Measurements from ENCODE around the gene C17orf50.

DNA sequence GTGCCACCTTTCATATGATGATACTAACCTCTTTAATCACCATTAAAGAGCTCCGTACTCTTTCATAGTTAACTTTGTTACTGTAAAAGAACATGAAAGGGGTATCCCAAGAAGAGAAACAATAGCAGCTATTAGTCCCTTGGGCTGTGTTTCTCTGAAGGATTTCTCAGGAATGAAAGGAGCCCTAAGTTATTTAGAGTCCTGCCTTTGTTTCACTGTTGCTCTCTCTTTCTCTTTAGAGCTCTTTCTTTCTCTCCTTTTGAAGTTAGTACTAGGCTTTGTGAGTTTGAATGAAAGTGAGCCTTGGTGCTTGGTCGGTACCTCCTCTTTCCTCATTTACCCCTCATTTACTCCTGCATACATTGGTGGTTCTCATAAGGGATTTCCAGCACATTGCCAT is 49.7 kb upstream of the C17orf50 start:
- TF ChIP-seq, protein P1, sequence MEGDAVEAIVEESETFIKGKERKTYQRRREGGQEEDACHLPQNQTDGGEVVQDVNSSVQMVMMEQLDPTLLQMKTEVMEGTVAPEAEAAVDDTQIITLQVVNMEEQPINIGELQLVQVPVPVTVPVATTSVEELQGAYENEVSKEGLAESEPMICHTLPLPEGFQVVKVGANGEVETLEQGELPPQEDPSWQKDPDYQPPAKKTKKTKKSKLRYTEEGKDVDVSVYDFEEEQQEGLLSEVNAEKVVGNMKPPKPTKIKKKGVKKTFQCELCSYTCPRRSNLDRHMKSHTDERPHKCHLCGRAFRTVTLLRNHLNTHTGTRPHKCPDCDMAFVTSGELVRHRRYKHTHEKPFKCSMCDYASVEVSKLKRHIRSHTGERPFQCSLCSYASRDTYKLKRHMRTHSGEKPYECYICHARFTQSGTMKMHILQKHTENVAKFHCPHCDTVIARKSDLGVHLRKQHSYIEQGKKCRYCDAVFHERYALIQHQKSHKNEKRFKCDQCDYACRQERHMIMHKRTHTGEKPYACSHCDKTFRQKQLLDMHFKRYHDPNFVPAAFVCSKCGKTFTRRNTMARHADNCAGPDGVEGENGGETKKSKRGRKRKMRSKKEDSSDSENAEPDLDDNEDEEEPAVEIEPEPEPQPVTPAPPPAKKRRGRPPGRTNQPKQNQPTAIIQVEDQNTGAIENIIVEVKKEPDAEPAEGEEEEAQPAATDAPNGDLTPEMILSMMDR (optimal IDR thresholded peaks at IDR 0.05 in 1 of 3, IDR thresholded peaks at IDR 0.05 in 1 of 3, conservative IDR thresholded peaks at IDR 0.05 in 1 of 3; ENCODE audit: extremely low read depth in 1 of 3, insufficient read depth in 2 of 3, low read length in 3 of 3), result no peak
- no peak for TF ChIP-seq EZH2 (IDR thresholded peaks at IDR 0.05; ENCODE audit: low read length)
